Measurements from ENCODE around the gene PPP1R14D.

DNA sequence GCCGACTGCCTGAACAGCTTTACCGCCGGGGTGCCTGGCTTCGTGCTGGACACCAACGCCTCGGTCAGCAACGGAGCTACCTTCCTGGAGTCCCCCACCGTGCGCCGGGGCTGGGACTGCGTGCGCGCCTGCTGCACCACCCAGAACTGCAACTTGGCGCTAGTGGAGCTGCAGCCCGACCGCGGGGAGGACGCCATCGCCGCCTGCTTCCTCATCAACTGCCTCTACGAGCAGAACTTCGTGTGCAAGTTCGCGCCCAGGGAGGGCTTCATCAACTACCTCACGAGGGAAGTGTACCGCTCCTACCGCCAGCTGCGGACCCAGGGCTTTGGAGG, 16.2 kb upstream of the PPP1R14D start:
- TF ChIP-seq, protein P1, sequence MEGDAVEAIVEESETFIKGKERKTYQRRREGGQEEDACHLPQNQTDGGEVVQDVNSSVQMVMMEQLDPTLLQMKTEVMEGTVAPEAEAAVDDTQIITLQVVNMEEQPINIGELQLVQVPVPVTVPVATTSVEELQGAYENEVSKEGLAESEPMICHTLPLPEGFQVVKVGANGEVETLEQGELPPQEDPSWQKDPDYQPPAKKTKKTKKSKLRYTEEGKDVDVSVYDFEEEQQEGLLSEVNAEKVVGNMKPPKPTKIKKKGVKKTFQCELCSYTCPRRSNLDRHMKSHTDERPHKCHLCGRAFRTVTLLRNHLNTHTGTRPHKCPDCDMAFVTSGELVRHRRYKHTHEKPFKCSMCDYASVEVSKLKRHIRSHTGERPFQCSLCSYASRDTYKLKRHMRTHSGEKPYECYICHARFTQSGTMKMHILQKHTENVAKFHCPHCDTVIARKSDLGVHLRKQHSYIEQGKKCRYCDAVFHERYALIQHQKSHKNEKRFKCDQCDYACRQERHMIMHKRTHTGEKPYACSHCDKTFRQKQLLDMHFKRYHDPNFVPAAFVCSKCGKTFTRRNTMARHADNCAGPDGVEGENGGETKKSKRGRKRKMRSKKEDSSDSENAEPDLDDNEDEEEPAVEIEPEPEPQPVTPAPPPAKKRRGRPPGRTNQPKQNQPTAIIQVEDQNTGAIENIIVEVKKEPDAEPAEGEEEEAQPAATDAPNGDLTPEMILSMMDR (IDR thresholded peaks at IDR 0.05) = peak in 2 of 7 experiments; percentile 6 to 7
- no peak for TF ChIP-seq POLR2A (IDR thresholded peaks at IDR 0.05)
